GM23248 (cell line): Measurements from ENCODE around the gene TGM2.

Experiments used
- EZH2 ChIP-seq: fragments of 200-600 bp; sonication (generic); IDR thresholded peaks from 2 replicates; pipeline ENCODE4 v1.6.1; 2018; ENCODE audit warnings: antibody characterized with exemption, mild to moderate bottlenecking; ENCODE audit not compliant: insufficient read depth, poor library complexity, severe bottlenecking
- EZH2phosphoT487 ChIP-seq: fragments of 200-600 bp; sonication (generic); IDR thresholded peaks from 2 replicates; pipeline ENCODE4 v1.6.1; 2018; ENCODE audit warnings: antibody characterized with exemption, moderate library complexity, mild to moderate bottlenecking, low read depth; ENCODE audit not compliant: insufficient read depth

DNA sequence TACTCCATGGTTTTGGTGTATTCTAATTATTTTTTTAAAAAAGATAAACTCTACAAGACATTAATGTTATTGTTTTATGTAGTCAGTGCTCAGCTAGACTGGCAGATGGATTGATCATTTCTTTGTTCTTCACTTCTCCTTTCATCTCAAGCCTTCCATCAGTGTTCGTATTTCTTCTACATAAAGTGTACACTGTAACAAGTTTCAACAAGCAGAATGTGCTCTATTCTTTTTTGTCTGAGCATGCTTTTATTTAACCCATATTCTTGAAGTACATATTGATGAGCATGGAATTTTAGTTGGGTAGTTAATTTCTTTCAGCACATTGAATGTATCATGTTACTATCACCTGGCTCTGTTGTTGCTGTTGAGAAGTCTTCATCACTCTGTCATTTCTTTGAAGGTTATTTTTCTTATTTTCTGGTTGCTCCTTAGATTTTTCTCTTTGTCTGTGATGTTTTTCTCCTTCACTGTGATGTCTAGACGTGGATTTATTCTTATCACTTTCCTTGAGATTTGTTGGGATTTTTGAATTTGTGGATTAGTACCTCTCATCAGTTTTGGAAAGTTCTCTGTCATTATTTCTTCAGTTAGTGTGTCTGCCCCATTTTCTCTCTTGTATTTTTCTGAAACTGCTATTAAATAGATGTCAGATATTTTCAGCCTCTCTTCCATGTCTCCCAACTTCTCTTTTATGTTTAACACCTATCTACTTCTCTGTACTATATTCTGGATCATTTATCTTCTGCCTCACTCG lies 48.5 kb downstream of the TGM2 start:
- no peak for TF ChIP-seq EZH2phosphoT487
- no peak for TF ChIP-seq EZH2
